OCI-LY7 (cell line): ENCODE results near the gene NCOA7. TPM values are rescaled to one million over a fixed set of nuclear protein-coding genes. Genes with fewer than 3 reads are reported as not detected.

Source experiments
- BruUV-seq: library from RNA; stranded (reverse); fragments of 400-500 nt; replicated peaks from 2 replicates; lab custom pipeline; 2021; lab: Mats Ljungman, UMichigan
- CTCF ChIA-PET: fragments of 300-600 bp; sonication (Branson Sonifier 250); formaldehyde crosslinking; loops from one replicate; lab custom pipeline; 2022; ENCODE audit warnings: antibody characterized with exemption; ENCODE audit not compliant: unreplicated experiment; lab: Charles Lee
- POLR2A ChIA-PET: fragments of 300-600 bp; sonication (Branson Sonifier 250); formaldehyde crosslinking; loops from one replicate; lab custom pipeline; 2022; ENCODE audit warnings: antibody characterized with exemption; lab: Charles Lee
- DNase-seq: peaks from one replicate; pipeline ENCODE4 v3.0.0-alpha.2; 2015; ENCODE audit warnings: low spot score
- H2AFZ ChIP-seq: fragments of 200-600 bp; sonication (generic), shearing (Covaris generic); 2 replicates; pipeline ENCODE4 v1.6.1; 2014; ENCODE audit warnings: mild to moderate bottlenecking, antibody characterized with exemption, low read length, moderate library complexity
- H3K27ac ChIP-seq: fragments of 200-600 bp; sonication (generic); 2 replicates; pipeline ENCODE4 v1.5.1; 2014; ENCODE audit warnings: mixed run types, low read depth, mild to moderate bottlenecking, moderate library complexity, low read length, inconsistent platforms; ENCODE audit not compliant: poor library complexity, severe bottlenecking
- H3K36me3 ChIP-seq: fragments of 200-600 bp; sonication (generic); 2 replicates; pipeline ENCODE4 v1.6.1; 2014; ENCODE audit warnings: mild to moderate bottlenecking, antibody characterized with exemption, low read length, moderate library complexity, mixed read lengths; ENCODE audit not compliant: insufficient read depth
- H3K4me1 ChIP-seq: fragments of 200-600 bp; sonication (generic); 2 replicates; pipeline ENCODE4 v1.5.1; 2014; ENCODE audit warnings: mild to moderate bottlenecking, low read length; ENCODE audit not compliant: insufficient read depth, poor library complexity, severe bottlenecking
- H3K4me2 ChIP-seq: fragments of 200-600 bp; sonication (generic); 2 replicates; pipeline ENCODE4 v1.6.1; 2014; ENCODE audit warnings: mild to moderate bottlenecking, low read length
- H3K4me3 ChIP-seq: fragments of 200-600 bp; sonication (generic); 2 replicates; pipeline ENCODE4 v1.5.1; 2014; ENCODE audit warnings: mild to moderate bottlenecking, low read depth, low read length; ENCODE audit not compliant: poor library complexity, severe bottlenecking
- H3K79me2 ChIP-seq: fragments of 200-600 bp; sonication (generic); 2 replicates; pipeline ENCODE4 v1.6.1; 2016; ENCODE audit warnings: low read depth, mild to moderate bottlenecking, low read length, moderate library complexity, mixed read lengths; ENCODE audit not compliant: insufficient read depth
- H3K9me2 ChIP-seq: fragments of 200-600 bp; sonication (generic); 2 replicates; pipeline ENCODE4 v1.6.1; 2016; ENCODE audit warnings: mild to moderate bottlenecking, low read length, mixed read lengths; ENCODE audit not compliant: insufficient read depth
- H3K9me3 ChIP-seq: fragments of 200-600 bp; sonication (generic); 2 replicates; pipeline ENCODE4 v1.6.1; 2014; ENCODE audit warnings: mild to moderate bottlenecking, mixed run types, low read length, mixed read lengths
- H4K20me1 ChIP-seq: fragments of 200-600 bp; sonication (generic); 2 replicates; pipeline ENCODE4 v1.6.1; 2014; ENCODE audit warnings: mild to moderate bottlenecking, antibody characterized with exemption, low read length, moderate library complexity, mixed read lengths; ENCODE audit not compliant: insufficient read depth
- EZH2phosphoT487 ChIP-seq: fragments of 200-600 bp; sonication (generic); IDR thresholded peaks from 2 replicates; pipeline ENCODE4 v1.6.1; 2018; ENCODE audit warnings: low read depth, borderline replicate concordance, mild to moderate bottlenecking, mixed run types, antibody characterized with exemption, low read length, moderate library complexity, mixed read lengths
- intact Hi-C: fragments of 100-400 bp; cut with micrococcal nuclease; formaldehyde crosslinking; loops from one replicate; pipeline ENCODE4 v1.10.0; 2022; ENCODE audit not compliant: unreplicated experiment
- total RNA-seq, 2 experiments: library from RNA; depleted of rRNA in 1 of 2; stranded (reverse); fragments of >200 nt in 1 of 2; shearing (Covaris generic) in 1 of 2; gene quantifications; 2 replicates each; pipeline ENCODE4 v1.2.3, GENCODE V29; 2014 to 2022
- TF ChIP-seq, protein P1 (sequence below): fragments of 200-600 bp; sonication (generic); conservative IDR thresholded peaks from 2 replicates; pipeline ENCODE4 v1.5.1; 2014; ENCODE audit warnings: mild to moderate bottlenecking, antibody characterized with exemption, low read length, moderate library complexity, mixed read lengths

Gene NCOA7
- total RNA-seq, 2 experiments from 2014 or later = 14.8 to 52.2 TPM

DNA sequence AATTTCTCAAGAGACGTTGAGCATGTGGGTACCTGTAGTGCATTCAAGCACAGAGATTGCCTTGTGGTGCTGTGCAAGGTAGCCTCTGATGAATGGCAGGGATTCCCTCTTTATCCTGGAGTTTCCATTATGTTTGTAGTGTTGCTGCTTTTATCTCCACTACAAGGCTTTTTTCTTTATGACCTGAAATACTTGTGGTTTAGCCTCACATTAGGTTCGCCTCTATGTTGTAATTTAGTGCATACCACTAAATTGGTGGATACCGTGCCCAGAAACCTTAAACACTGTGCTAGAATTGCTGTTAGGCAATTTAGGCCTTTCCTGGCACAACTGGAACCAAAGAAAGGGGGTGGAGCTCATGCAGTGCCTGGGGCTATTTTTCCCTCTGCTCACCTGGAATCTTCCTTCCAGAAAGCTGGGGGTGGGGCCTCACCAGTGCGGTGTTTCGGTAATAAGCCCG lies 76.8 kb downstream of the NCOA7 start:
- TF ChIP-seq, protein P1, sequence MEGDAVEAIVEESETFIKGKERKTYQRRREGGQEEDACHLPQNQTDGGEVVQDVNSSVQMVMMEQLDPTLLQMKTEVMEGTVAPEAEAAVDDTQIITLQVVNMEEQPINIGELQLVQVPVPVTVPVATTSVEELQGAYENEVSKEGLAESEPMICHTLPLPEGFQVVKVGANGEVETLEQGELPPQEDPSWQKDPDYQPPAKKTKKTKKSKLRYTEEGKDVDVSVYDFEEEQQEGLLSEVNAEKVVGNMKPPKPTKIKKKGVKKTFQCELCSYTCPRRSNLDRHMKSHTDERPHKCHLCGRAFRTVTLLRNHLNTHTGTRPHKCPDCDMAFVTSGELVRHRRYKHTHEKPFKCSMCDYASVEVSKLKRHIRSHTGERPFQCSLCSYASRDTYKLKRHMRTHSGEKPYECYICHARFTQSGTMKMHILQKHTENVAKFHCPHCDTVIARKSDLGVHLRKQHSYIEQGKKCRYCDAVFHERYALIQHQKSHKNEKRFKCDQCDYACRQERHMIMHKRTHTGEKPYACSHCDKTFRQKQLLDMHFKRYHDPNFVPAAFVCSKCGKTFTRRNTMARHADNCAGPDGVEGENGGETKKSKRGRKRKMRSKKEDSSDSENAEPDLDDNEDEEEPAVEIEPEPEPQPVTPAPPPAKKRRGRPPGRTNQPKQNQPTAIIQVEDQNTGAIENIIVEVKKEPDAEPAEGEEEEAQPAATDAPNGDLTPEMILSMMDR = no peak
- no peak for TF ChIP-seq EZH2phosphoT487
- intact Hi-C loops = no loop called here
- Histone ChIP-seq H3K9me3 (no peaks in the 10 kb centered on the region), H3K4me2 (no peak overlapping the region), H3K9me2 (no peaks in the 10 kb centered on the region), H3K79me2 (no peaks in the 10 kb centered on the region), H3K36me3 (peaks cover 15% of the 10 kb centered on the region; the same call in 1 of the 2 replicates), H3K27ac (no peak overlapping the region), H4K20me1 (no peaks in the 10 kb centered on the region; the same call in 1 of the 2 replicates), H2AFZ (no peak overlapping the region), H3K4me1 (peaks cover 14% of the 10 kb centered on the region), H3K4me3 (no peak overlapping the region)
- ChIA-PET CTCF (interaction anchor here (0.9 kb wide), 1 partner anchor 9 kb away, joined by 4 read pairs; no protein-coding TSS in a partner anchor), POLR2A (interaction anchor here (2.0 kb wide), 1 partner anchor 11 kb away, joined by 8 read pairs; no protein-coding TSS in a partner anchor)
- BruUV-seq = no TSS peak
- no peak for DNase-seq

DNA sequence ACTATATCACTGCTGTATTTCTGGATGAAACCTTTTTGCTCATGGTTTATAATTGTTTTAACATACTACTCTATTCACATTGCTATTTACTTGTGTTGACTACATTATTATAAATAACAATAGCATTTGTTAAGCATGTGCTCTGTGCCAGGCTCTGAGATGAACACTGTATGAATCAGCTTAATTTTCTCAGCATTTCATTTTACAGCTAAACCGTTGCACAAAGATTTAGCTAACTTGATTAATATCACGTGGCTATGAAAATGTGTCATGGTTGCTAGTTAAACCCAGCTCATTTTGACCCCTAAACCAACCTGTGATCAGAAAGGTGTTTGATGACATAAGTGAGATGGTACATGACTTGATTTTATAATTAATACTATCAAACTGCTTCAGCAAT lies 77.5 kb downstream of the NCOA7 start:
- intact Hi-C loops = no loop called here
- BruUV-seq = no TSS peak

More for the DNA sequence above, 77.5 kb downstream of the NCOA7 start:
- Histone ChIP-seq H3K27ac (no peak overlapping the region), H3K79me2 (no peaks in the 10 kb centered on the region), H4K20me1 (no peaks in the 10 kb centered on the region; the same call in 1 of the 2 replicates), H2AFZ (no peak overlapping the region), H3K9me3 (no peaks in the 10 kb centered on the region), H3K9me2 (no peaks in the 10 kb centered on the region), H3K36me3 (peaks cover 15% of the 10 kb centered on the region; the same call in 1 of the 2 replicates), H3K4me1 (peaks cover 14% of the 10 kb centered on the region), H3K4me2 (no peak overlapping the region), H3K4me3 (no peak overlapping the region)
- no peak for TF ChIP-seq EZH2phosphoT487
- TF ChIP-seq, protein P1 = no peak
- ChIA-PET CTCF (interaction anchor here (0.9 kb wide), 1 partner anchor 10 kb away, joined by 4 read pairs; no protein-coding TSS in a partner anchor), POLR2A (interaction anchor here (2.0 kb wide), 1 partner anchor 12 kb away, joined by 8 read pairs; no protein-coding TSS in a partner anchor)
- no peak for DNase-seq
